ENCODE measurements around the gene FKBP7.

Gene FKBP7

GRCh38 chr2:178498137-178498536, 19.7 kb upstream of the FKBP7 start:
- CTCF ChIA-PET, result interaction anchor here (1.0 to 1.3 kb wide), 2 partner anchors 10 to 16 kb away, joined by 3 read pairs; no protein-coding TSS in a partner anchor
- TF ChIP-seq CTCF (IDR thresholded peaks at IDR 0.05; ENCODE audit: control extremely low read depth, extremely low read depth, low read depth, missing control alignments), result no peak

GRCh38 chr2:178496049-178496448, 17.6 kb upstream of the FKBP7 start:
- DNase-seq (ENCODE audit: extremely low spot score), result no peak
- TF ChIP-seq CTCF (IDR thresholded peaks at IDR 0.05; ENCODE audit: control extremely low read depth, extremely low read depth, low read depth, missing control alignments), result no peak
- ChIA-PET POLR2A (no interaction called here), CTCF (interaction anchor here (1.2 to 4.0 kb wide), 5 partner anchors 11 to 82 kb away, joined by 3 to 16 read pairs (median 5); no protein-coding TSS in a partner anchor)

More at GRCh38 chr2:178498137-178498536, 19.7 kb upstream of the FKBP7 start:
- POLR2A ChIA-PET, result no interaction called here
- no peak for DNase-seq (ENCODE audit: extremely low spot score)

- no peak for DNase-seq (ENCODE audit: extremely low spot score)
- ChIA-PET POLR2A (no interaction called here), CTCF (interaction anchor here (1.0 to 2.0 kb wide), 2 partner anchors 11 to 33 kb away, joined by 3 to 8 read pairs; no protein-coding TSS in a partner anchor)
- TF ChIP-seq CTCF (IDR thresholded peaks at IDR 0.05; ENCODE audit: control extremely low read depth, extremely low read depth, low read depth, missing control alignments), result no peak
These were observed 13.2 kb upstream of the FKBP7 start for GRCh38 chr2:178491612-178492011.

GRCh38 chr2:178485356-178485755, 7.0 kb upstream of the FKBP7 start:
- POLR2A ChIA-PET, result no interaction called here
- CTCF ChIA-PET, result no interaction called here
- no peak for DNase-seq (ENCODE audit: extremely low spot score)
- no peak for TF ChIP-seq CTCF (IDR thresholded peaks at IDR 0.05; ENCODE audit: control extremely low read depth, extremely low read depth, low read depth, missing control alignments)

- CTCF ChIA-PET, result no interaction called here
- POLR2A ChIA-PET, result no interaction called here
- TF ChIP-seq CTCF (IDR thresholded peaks at IDR 0.05; ENCODE audit: control extremely low read depth, extremely low read depth, low read depth, missing control alignments), result no peak
- DNase-seq (ENCODE audit: extremely low spot score), result no peak
These were observed 6.0 kb upstream of the FKBP7 start for GRCh38 chr2:178484245-178485041.

- peak; percentile 38 for DNase-seq (ENCODE audit: extremely low spot score)
- no peak for TF ChIP-seq CTCF (IDR thresholded peaks at IDR 0.05; ENCODE audit: control extremely low read depth, extremely low read depth, low read depth, missing control alignments)
- ChIA-PET CTCF (interaction anchor here (0.7 to 1.7 kb wide), 12 partner anchors 10 to 68 kb away, joined by 3 to 7 read pairs (median 3); no protein-coding TSS in a partner anchor), POLR2A (interaction anchor here (0.6 kb wide), 4 partner anchors 11 to 75 kb away, joined by 3 to 6 read pairs (median 4); no protein-coding TSS in a partner anchor)
These were observed 4.0 kb upstream of the FKBP7 start for GRCh38 chr2:178482437-178482836.

Data from GM10248 (cell line).